ENCODE measurements around the gene JAM3.

Gene JAM3

GRCh38 chr11:134068829-134069425, at the start of gene JAM3:
Gene JAM3, plus strand, starts transcription at chr11:134069072. Its CDS starts 12 bp downstream, at chr11:134069084.
- no peak within 1 kb of the TSS for H3K27ac ChIP-seq
- no peak for TF ChIP-seq CTCF (conservative IDR thresholded peaks at IDR 0.05; ENCODE audit: low read depth)
- peak; percentile 82 for DNase-seq (ENCODE audit: low spot score)
- ChIA-PET POLR2A (ENCODE audit: low non-redundant PET) (no interaction called here), CTCF (interaction anchor here (0.6 to 1.1 kb wide), 3 partner anchors 10 to 1847 kb away, joined by 3 to 4 read pairs (median 3); no protein-coding TSS in a partner anchor)

- no peak overlapping the region for H3K27ac ChIP-seq
- no peak for TF ChIP-seq CTCF (conservative IDR thresholded peaks at IDR 0.05; ENCODE audit: low read depth)
- ChIA-PET POLR2A (ENCODE audit: low non-redundant PET) (no interaction called here), CTCF (no interaction called here)
- DNase-seq (ENCODE audit: low spot score), result no peak
These were observed 49.4 kb upstream of the JAM3 start for GRCh38 chr11:134019500-134019899.

- ChIA-PET CTCF (interaction anchor here (0.6 kb wide), 1 partner anchor 31 kb away, joined by 3 read pairs; no protein-coding TSS in a partner anchor), POLR2A (ENCODE audit: low non-redundant PET) (no interaction called here)
- no peak for TF ChIP-seq CTCF (conservative IDR thresholded peaks at IDR 0.05; ENCODE audit: low read depth)
- DNase-seq (ENCODE audit: low spot score), result no peak
- no peak overlapping the region for H3K27ac ChIP-seq
These were observed 48.3 kb upstream of the JAM3 start for GRCh38 chr11:134020598-134020997.

- POLR2A ChIA-PET (ENCODE audit: low non-redundant PET), result no interaction called here
- no peak for DNase-seq (ENCODE audit: low spot score)
- CTCF ChIA-PET, result interaction anchor here (0.6 kb wide), 1 partner anchor 30 kb away, joined by 3 read pairs; no protein-coding TSS in a partner anchor
- no peak for TF ChIP-seq CTCF (conservative IDR thresholded peaks at IDR 0.05; ENCODE audit: low read depth)
- H3K27ac ChIP-seq, result no peak overlapping the region
These were observed 47.5 kb upstream of the JAM3 start for GRCh38 chr11:134021326-134021725.

- no peak overlapping the region for H3K27ac ChIP-seq
- ChIA-PET CTCF (no interaction called here), POLR2A (ENCODE audit: low non-redundant PET) (no interaction called here)
- DNase-seq (ENCODE audit: low spot score), result no peak
- no peak for TF ChIP-seq CTCF (conservative IDR thresholded peaks at IDR 0.05; ENCODE audit: low read depth)
These were observed 46.1 kb upstream of the JAM3 start for GRCh38 chr11:134022748-134023147.

GRCh38 chr11:134024420-134025081, 44.3 kb upstream of the JAM3 start:
- POLR2A ChIA-PET (ENCODE audit: low non-redundant PET), result no interaction called here
- no peak for TF ChIP-seq CTCF (conservative IDR thresholded peaks at IDR 0.05; ENCODE audit: low read depth)

More at GRCh38 chr11:134024420-134025081, 44.3 kb upstream of the JAM3 start:
- peak overlapping the region; percentile 38; the same call in 1 of the 2 replicates for H3K27ac ChIP-seq
- CTCF ChIA-PET, result no interaction called here
- peak; percentile 97 for DNase-seq (ENCODE audit: low spot score)

Measured in RWPE1 (cell line).